Stimulated activated CD4-positive, alpha-beta T cell treated with anti-CD3 and anti-CD28 coated beads, Interleukin-4, amount 100 ng/mL, for 1 hour (primary cell): Measurements from ENCODE around the gene QKI.

Source experiments
- DNase-seq: peaks from one replicate; pipeline ENCODE4 v3.0.0-alpha.2; 2020

QKI gene

GRCh38 chr6:163392533-163392932 lies 22.0 kb upstream of the QKI start:
- DNase-seq, result no peak

DNA sequence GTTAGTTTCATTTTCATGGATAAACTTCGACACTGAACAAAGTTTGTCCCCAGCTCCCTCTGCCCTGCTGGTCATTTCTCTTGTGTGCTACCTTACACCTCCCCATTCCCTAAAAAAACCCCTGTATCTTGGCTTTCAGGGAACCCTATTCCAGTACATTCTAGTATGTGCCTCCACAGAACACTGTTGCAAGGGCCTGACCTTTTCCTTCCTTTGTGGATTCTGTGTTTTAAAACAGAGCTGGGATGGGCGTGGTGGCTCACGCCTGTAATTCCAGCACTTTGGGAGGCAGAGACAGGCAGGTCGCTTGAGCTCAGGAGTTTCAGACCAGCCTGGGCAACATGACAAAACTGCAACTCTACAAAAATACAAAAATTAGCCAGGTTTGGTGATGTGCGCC lies 20.6 kb upstream of the QKI start:
- no peak for DNase-seq

- DNase-seq, result no peak
Measured at GRCh38 chr6:163394659-163395058, 19.9 kb upstream of the QKI start.

GRCh38 chr6:163395122-163395830 lies 19.2 kb upstream of the QKI start:
- no peak for DNase-seq

- no peak for DNase-seq
Measured at GRCh38 chr6:163395831-163396185, 18.7 kb upstream of the QKI start.

- DNase-seq, result no peak
Measured at GRCh38 chr6:163397326-163397725, 17.2 kb upstream of the QKI start.

DNA sequence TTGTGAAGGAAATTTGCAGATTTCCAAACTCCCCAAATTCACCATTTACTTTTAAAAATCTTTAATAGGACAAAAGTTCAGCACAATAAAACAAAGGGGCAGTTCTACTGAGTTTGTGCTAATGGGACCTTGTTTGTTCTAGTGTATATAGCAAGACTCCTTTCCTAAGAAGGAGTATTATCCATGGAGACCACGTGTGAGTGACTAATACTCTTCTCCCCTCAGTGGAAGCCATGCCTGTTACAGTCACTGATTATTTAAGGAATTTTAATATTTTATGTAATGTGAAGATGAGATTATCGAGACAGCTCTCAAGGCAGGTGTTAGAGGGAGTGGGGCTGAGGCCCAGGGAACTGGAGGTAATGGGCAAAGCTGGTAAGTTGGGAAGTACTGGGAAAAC lies 16.4 kb upstream of the QKI start:
- DNase-seq, result no peak

- no peak for DNase-seq
Measured at GRCh38 chr6:163398815-163399214, 15.7 kb upstream of the QKI start.

- DNase-seq, result no peak
Measured at GRCh38 chr6:163400509-163400908, 14.0 kb upstream of the QKI start.

DNA sequence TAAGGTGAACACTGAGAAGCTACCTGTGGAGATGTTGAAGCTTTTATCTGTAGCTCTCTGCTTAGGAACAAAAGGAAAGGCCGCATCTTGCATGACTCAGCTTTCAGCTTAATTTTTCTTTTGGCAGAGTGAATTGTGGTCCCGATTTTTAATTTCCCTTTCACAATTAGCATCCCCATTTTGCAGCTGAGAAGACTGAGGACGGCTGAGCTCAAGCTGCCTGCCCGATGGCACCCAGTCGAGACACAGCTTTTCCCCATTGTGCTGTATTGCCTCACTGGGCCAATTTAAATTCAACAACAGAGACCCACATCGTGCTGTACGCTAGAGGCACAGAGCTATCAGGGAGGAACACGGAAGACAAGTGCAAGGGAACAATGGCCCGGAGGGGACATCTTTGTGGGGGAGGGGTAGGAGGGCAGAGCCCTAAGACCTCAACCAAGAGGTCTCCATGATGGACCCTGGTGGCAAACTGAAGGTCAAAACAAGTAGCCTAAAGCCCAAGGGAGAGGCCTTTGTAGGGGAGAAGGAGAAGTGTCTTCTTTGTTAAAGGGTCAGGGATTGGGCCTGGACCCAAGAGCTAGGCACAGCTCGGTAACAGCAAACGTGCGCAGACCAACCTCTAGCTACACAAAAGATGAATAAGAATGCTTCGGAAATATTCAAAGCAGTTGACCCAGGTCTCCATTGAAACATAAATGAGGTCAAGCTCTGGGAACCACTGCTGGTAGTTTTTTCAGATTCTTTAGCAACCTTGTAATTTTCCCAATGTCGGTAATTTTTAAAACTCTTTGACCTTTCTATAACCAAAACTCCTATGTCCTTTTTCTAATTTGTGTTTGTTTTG lies 13.3 kb upstream of the QKI start:
- DNase-seq, result no peak

GRCh38 chr6:163402616-163403015 lies 11.9 kb upstream of the QKI start:
- DNase-seq, result no peak

DNA sequence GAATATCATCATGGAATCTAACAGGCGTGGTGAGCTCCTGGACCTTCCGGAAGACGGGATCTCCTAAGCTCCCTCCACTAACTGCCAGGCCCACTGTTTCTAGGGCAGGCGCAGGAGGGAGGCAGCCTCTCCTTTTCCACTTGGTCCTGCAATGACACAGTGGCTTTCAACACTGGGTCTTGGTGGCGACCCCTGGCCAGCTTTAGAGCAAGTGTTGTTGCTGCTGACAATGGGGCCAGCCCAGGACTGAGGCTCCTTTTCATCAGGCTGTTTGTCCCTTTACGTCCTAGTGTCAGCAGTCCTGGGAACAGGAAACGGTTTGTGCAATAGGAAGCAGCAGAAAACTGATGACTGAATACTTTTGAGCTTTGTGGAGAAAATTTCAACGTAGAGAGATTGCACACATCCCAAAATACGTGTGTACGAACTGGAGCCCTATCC lies 9.7 kb upstream of the QKI start:
- DNase-seq, result no peak

DNA sequence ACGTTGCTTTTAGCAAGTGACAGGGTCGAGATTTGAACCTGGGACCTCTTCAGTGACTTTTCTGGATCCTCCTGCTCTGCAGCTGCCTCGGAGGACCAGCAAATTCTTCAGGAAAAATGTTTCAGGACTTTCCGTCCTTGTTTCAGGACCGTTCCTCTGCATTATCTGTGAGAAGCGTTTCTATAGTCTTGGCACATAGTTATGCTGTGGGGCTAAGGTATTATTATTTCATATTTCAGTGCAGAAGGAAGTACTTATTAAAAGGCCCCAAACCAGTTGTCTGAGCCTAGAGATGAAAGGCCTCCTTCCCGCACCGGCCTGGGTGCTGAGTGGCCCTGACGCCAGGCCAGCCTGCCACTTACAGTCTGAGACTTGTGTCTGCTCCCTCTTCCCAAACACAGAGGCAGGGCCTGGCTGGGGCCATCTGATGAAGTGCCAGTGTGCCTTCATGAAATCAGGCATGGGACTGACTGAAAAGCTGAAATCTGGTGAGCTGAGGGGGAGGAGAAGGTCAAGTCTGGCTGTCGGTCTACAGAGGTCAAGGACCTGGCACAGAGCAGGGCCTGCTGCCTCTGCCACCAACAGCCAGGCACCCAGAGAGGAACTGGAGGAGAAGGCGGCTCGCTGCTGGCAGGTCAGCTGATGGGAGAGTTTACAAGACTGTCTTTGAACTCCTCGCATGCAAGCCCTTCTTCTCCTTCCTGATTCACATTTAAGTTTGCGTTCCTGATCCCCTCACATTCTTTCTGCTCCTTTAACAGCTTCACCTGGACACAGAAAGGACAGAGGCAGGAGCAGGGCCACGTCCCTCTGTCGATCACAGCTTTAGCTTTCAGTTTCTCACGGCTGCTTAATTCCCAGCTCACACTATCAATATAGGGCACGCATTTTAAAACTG lies 8.9 kb upstream of the QKI start:
- no peak for DNase-seq

GRCh38 chr6:163406366-163406765 lies 8.2 kb upstream of the QKI start:
- no peak for DNase-seq

GRCh38 chr6:163406830-163407229 lies 7.7 kb upstream of the QKI start:
- no peak for DNase-seq

DNA sequence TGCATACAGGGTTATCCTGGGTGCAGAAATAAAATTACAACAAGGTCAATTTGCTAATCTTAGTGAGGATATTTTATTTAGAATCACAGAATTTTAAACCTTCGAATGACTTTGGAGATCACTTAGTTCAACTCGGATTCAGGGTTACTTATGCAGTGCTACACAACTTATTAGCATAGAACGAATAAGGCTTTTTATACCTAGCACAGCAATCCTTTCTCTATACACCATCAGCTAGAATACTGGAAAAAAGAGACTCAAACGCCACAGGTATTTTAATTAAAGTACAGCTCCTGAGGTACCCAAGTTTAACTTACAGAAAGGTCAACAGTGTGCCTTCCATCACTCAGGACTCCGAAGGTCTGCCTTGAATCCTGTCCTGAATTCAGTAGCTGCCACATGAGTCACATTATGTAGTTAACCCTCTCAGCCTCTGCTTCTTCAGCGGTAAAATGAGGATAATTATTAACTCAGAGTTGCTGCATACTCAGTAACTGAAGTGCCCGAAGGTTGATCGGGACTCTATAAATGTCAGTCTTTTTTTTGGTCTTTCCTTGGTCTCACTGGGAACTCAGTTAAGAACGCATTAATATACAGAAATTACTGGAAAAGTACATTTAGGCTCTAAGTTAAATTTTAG lies 6.0 kb upstream of the QKI start:
- DNase-seq, result no peak

DNA sequence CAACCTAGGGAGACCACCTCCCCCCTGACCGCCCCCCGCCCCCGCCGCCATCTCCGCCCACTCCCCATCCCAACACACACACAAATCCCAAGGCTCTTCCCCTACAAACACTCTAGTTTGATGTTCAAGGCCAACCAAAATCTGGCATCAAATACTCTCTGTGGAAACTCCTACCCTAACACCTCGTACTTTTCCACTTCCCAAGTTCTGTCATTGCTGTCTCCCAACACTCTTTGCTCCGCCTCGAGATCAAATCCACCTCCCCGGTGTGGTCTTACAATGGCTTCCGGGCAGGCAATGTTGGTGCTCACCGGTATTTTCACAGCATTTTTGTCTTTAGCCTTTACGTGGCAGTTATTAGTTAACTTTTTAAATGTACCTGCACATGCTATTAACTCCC lies 4.8 kb upstream of the QKI start:
- no peak for DNase-seq

- no peak for DNase-seq
Measured at GRCh38 chr6:163412341-163412740, 2.2 kb upstream of the QKI start.

GRCh38 chr6:163412801-163413344 lies 1.6 kb upstream of the QKI start:
- DNase-seq, result no peak

- peak; percentile 91 for DNase-seq
Measured at GRCh38 chr6:163413345-163414116, 987 bp upstream of the QKI start.

- no peak for DNase-seq
Measured at GRCh38 chr6:163414946-163415619, 565 bp downstream of the QKI start.
